DOHH2 (cell line): ENCODE measurements around the gene SPARC.
"Not testable (repeated sequence)": the region's sequence is repeated elsewhere in the genome, so short reads cannot be mapped to it uniquely, and the experiment has no call there.

Experiments used
- H3F3A ChIP-seq: fragments of 200-600 bp; sonication (generic), shearing (Covaris generic); 2 replicates; pipeline ENCODE4 v1.6.0; 2016; ENCODE audit warnings: antibody characterized with exemption, mild to moderate bottlenecking; ENCODE audit not compliant: control insufficient read depth, insufficient read depth
- H3K27ac ChIP-seq: fragments of 200-600 bp; sonication (generic); 2 replicates; pipeline ENCODE4 v1.5.1; 2014; ENCODE audit warnings: low read depth, mild to moderate bottlenecking, low read length, moderate library complexity
- H3K27me3 ChIP-seq: fragments of 200-600 bp; sonication (generic); 2 replicates; pipeline ENCODE4 v1.6.1; 2014; ENCODE audit warnings: mild to moderate bottlenecking, low read length, mixed read lengths; ENCODE audit not compliant: control insufficient read depth
- H3K36me3 ChIP-seq: fragments of 200-600 bp; sonication (generic); 2 replicates; pipeline ENCODE4 v1.6.1; 2014; ENCODE audit warnings: mild to moderate bottlenecking, low read length, moderate library complexity, mixed read lengths; ENCODE audit not compliant: control insufficient read depth
- H3K4me1 ChIP-seq: fragments of 200-600 bp; sonication (generic); 2 replicates; pipeline ENCODE4 v1.6.1; 2014; ENCODE audit warnings: mild to moderate bottlenecking, low read length, mixed read lengths; ENCODE audit not compliant: control insufficient read depth
- H3K4me2 ChIP-seq: fragments of 200-600 bp; sonication (generic); 2 replicates; pipeline ENCODE4 v1.6.0; 2014; ENCODE audit warnings: mild to moderate bottlenecking, low read length, moderate library complexity
- H3K4me3 ChIP-seq: fragments of 200-600 bp; sonication (generic); 2 replicates; pipeline ENCODE4 v1.5.1; 2014; ENCODE audit warnings: mild to moderate bottlenecking, low read length, mixed read lengths
- H3K79me2 ChIP-seq: fragments of 200-600 bp; sonication (generic); 2 replicates; pipeline ENCODE4 v1.6.1; 2014; ENCODE audit warnings: mild to moderate bottlenecking, low read length, mixed read lengths; ENCODE audit not compliant: control insufficient read depth
- H3K9me2 ChIP-seq: fragments of 200-600 bp; sonication (generic); replicated peaks from 2 replicates; pipeline ENCODE4 v1.6.1; 2014; ENCODE audit warnings: mild to moderate bottlenecking, low read length, mixed read lengths; ENCODE audit not compliant: control insufficient read depth
- H3K9me3 ChIP-seq: fragments of 200-600 bp; sonication (generic); 2 replicates; pipeline ENCODE4 v1.6.1; 2014; ENCODE audit warnings: antibody characterized with exemption, low read length, mixed read lengths; ENCODE audit not compliant: control insufficient read depth, insufficient read depth
- H4K20me1 ChIP-seq: fragments of 200-600 bp; sonication (generic); 2 replicates; pipeline ENCODE4 v1.6.0; 2014; ENCODE audit warnings: low read depth, mild to moderate bottlenecking, antibody characterized with exemption, low read length, moderate library complexity; ENCODE audit not compliant: control insufficient read depth, insufficient read depth
- CTCF ChIP-seq: fragments of 200-600 bp; sonication (generic); IDR thresholded peaks from one replicate; pipeline ENCODE4 v1.5.1; 2014; ENCODE audit warnings: antibody characterized with exemption, mild to moderate bottlenecking, low read depth, low read length; ENCODE audit not compliant: poor library complexity, severe bottlenecking
- EZH2phosphoT487 ChIP-seq: fragments of 200-600 bp; sonication (generic); IDR thresholded peaks from 2 replicates; pipeline ENCODE4 v1.6.1; 2017; ENCODE audit warnings: borderline replicate concordance, mild to moderate bottlenecking, antibody characterized with exemption, low read length, moderate library complexity, mixed read lengths

SPARC gene

GRCh38 chr5:151695464-151695863 lies 8.7 kb upstream of the SPARC start:
- Histone ChIP-seq H3K9me2 (no peaks in the 10 kb centered on the region), H3K27me3 (no peaks in the 10 kb centered on the region), H3K4me3 (no peak overlapping the region), H3K36me3 (no peaks in the 10 kb centered on the region), H3K4me2 (no peak overlapping the region), H4K20me1 (no peaks in the 10 kb centered on the region), H3K27ac (no peak overlapping the region), H3K79me2 (no peaks in the 10 kb centered on the region), H3F3A (no peaks in the 10 kb centered on the region), H3K9me3 (no peaks in the 10 kb centered on the region), H3K4me1 (peaks cover 8% of the 10 kb centered on the region)
- no peak for TF ChIP-seq CTCF
- no peak for TF ChIP-seq EZH2phosphoT487

GRCh38 chr5:151694035-151694485 lies 7.3 kb upstream of the SPARC start:
- Histone ChIP-seq H3K4me3 (no peak overlapping the region), H4K20me1 (no peaks in the 10 kb centered on the region), H3K36me3 (no peaks in the 10 kb centered on the region), H3K9me2 (no peaks in the 10 kb centered on the region), H3K9me3 (no peaks in the 10 kb centered on the region), H3K4me1 (peaks cover 5% of the 10 kb centered on the region; the same call in 1 of the 2 replicates), H3F3A (no peaks in the 10 kb centered on the region), H3K27ac (no peak overlapping the region), H3K79me2 (no peaks in the 10 kb centered on the region), H3K27me3 (no peaks in the 10 kb centered on the region), H3K4me2 (no peak overlapping the region)
- no peak for TF ChIP-seq CTCF
- no peak for TF ChIP-seq EZH2phosphoT487

GRCh38 chr5:151692312-151692711 lies 5.6 kb upstream of the SPARC start:
- H3K9me2 ChIP-seq = no peaks in the 10 kb centered on the region
- H3F3A ChIP-seq = no peaks in the 10 kb centered on the region
- H3K27me3 ChIP-seq = no peaks in the 10 kb centered on the region
- H3K4me2 ChIP-seq = no peak overlapping the region
- H3K27ac ChIP-seq = no peak overlapping the region
- H3K36me3 ChIP-seq = no peaks in the 10 kb centered on the region
- no peaks in the 10 kb centered on the region for H3K79me2 ChIP-seq
- H3K9me3 ChIP-seq = no peaks in the 10 kb centered on the region
- H4K20me1 ChIP-seq = no peaks in the 10 kb centered on the region
- H3K4me1 ChIP-seq = peaks cover 11% of the 10 kb centered on the region
- no peak overlapping the region for H3K4me3 ChIP-seq
- TF ChIP-seq CTCF (no peak), EZH2phosphoT487 (no peak)

- Histone ChIP-seq H3K9me2 (no peaks in the 10 kb centered on the region), H3K27me3 (no peaks in the 10 kb centered on the region), H3K4me1 (peaks cover 17% of the 10 kb centered on the region), H3K36me3 (no peaks in the 10 kb centered on the region), H4K20me1 (no peaks in the 10 kb centered on the region), H3K79me2 (no peaks in the 10 kb centered on the region), H3K9me3 (no peaks in the 10 kb centered on the region), H3K4me3 (no peak overlapping the region), H3K4me2 (no peak overlapping the region), H3F3A (no peaks in the 10 kb centered on the region), H3K27ac (no peak overlapping the region)
- TF ChIP-seq EZH2phosphoT487 = no peak
Measured at GRCh38 chr5:151691706-151692105, 5.0 kb upstream of the SPARC start.

GRCh38 chr5:151689591-151689990 lies 2.9 kb upstream of the SPARC start:
- H3K27ac ChIP-seq, H3K4me3 ChIP-seq, H4K20me1 ChIP-seq, H3F3A ChIP-seq, H3K9me3 ChIP-seq, H3K36me3 ChIP-seq, H3K9me2 ChIP-seq, H3K27me3 ChIP-seq, H3K79me2 ChIP-seq, H3K4me2 ChIP-seq: not testable (repeated sequence)
- H3K4me1 ChIP-seq = peaks cover 22% of the 10 kb centered on the region
